ENCODE data around the gene MEN1. TPM values are rescaled to one million over a fixed set of nuclear protein-coding genes. Genes with fewer than 3 reads are reported as not detected.

The MEN1 gene
- total RNA-seq, 1 donor from 2014 or later, result 61.5 TPM

- Mint-ChIP-seq H3K27me3 (no peaks in the 10 kb centered on the region), H3K9me3 (ENCODE audit: low read depth) (no peaks in the 10 kb centered on the region), H3K36me3 (ENCODE audit: insufficient read depth) (peaks cover 3% of the 10 kb centered on the region), H3K4me3 (ENCODE audit: low read depth) (no peak overlapping the region), H3K27ac (no peak overlapping the region), H3K4me1 (ENCODE audit: low read depth) (peaks cover 20% of the 10 kb centered on the region)
- no peak for DNase-seq (ENCODE audit: low spot score, unreplicated experiment)
- no peak for TF ChIP-seq CTCF (IDR thresholded peaks at IDR 0.05; ENCODE audit: unreplicated experiment)
Observed at GRCh38 chr11:64839887-64840782, 29.8 kb upstream of the MEN1 start.

GRCh38 chr11:64839335-64839734 lies 29.0 kb upstream of the MEN1 start:
- no peak for DNase-seq (ENCODE audit: low spot score, unreplicated experiment)
- H3K4me1 Mint-ChIP-seq (ENCODE audit: low read depth), result peaks cover 20% of the 10 kb centered on the region
- H3K36me3 Mint-ChIP-seq (ENCODE audit: insufficient read depth), result peaks cover 3% of the 10 kb centered on the region
- no peaks in the 10 kb centered on the region for H3K27me3 Mint-ChIP-seq
- H3K4me3 Mint-ChIP-seq (ENCODE audit: low read depth), result no peak overlapping the region
- no peaks in the 10 kb centered on the region for H3K9me3 Mint-ChIP-seq (ENCODE audit: low read depth)
- TF ChIP-seq CTCF (IDR thresholded peaks at IDR 0.05; ENCODE audit: unreplicated experiment), result no peak
- H3K27ac Mint-ChIP-seq, result no peak overlapping the region

GRCh38 chr11:64838600-64839334 lies 28.4 kb upstream of the MEN1 start:
- no peak overlapping the region for H3K4me3 Mint-ChIP-seq (ENCODE audit: low read depth)

GRCh38 chr11:64837887-64838351 lies 27.6 kb upstream of the MEN1 start:
- Mint-ChIP-seq H3K36me3 (ENCODE audit: insufficient read depth) (peaks cover 3% of the 10 kb centered on the region), H3K4me1 (ENCODE audit: low read depth) (peaks cover 10% of the 10 kb centered on the region), H3K4me3 (ENCODE audit: low read depth) (no peak overlapping the region), H3K27ac (no peak overlapping the region), H3K9me3 (ENCODE audit: low read depth) (no peaks in the 10 kb centered on the region), H3K27me3 (no peaks in the 10 kb centered on the region)
- no peak for DNase-seq (ENCODE audit: low spot score, unreplicated experiment)
- no peak for TF ChIP-seq CTCF (IDR thresholded peaks at IDR 0.05; ENCODE audit: unreplicated experiment)

More at GRCh38 chr11:64838600-64839334, 28.4 kb upstream of the MEN1 start:
- Mint-ChIP-seq H3K27me3 (no peaks in the 10 kb centered on the region), H3K36me3 (ENCODE audit: insufficient read depth) (peaks cover 3% of the 10 kb centered on the region), H3K4me1 (ENCODE audit: low read depth) (peaks cover 17% of the 10 kb centered on the region), H3K27ac (no peak overlapping the region), H3K9me3 (ENCODE audit: low read depth) (no peaks in the 10 kb centered on the region)
- no peak for TF ChIP-seq CTCF (IDR thresholded peaks at IDR 0.05; ENCODE audit: unreplicated experiment)
- no peak for DNase-seq (ENCODE audit: low spot score, unreplicated experiment)

GRCh38 chr11:64836448-64837072 lies 26.2 kb upstream of the MEN1 start:
- no peak for DNase-seq (ENCODE audit: low spot score, unreplicated experiment)
- H3K27ac Mint-ChIP-seq, result no peak overlapping the region
- H3K36me3 Mint-ChIP-seq (ENCODE audit: insufficient read depth), result peaks cover 5% of the 10 kb centered on the region
- peaks cover 1% of the 10 kb centered on the region for H3K4me1 Mint-ChIP-seq (ENCODE audit: low read depth)
- H3K4me3 Mint-ChIP-seq (ENCODE audit: low read depth), result no peak overlapping the region
- H3K27me3 Mint-ChIP-seq, result no peaks in the 10 kb centered on the region
- TF ChIP-seq CTCF (IDR thresholded peaks at IDR 0.05; ENCODE audit: unreplicated experiment), result no peak
- H3K9me3 Mint-ChIP-seq (ENCODE audit: low read depth), result no peaks in the 10 kb centered on the region
